ENCODE results near the gene UNC13D.
"Not testable (repeated sequence)": the region's sequence is repeated elsewhere in the genome, so short reads cannot be mapped to it uniquely, and the experiment has no call there.

The UNC13D gene

DNA sequence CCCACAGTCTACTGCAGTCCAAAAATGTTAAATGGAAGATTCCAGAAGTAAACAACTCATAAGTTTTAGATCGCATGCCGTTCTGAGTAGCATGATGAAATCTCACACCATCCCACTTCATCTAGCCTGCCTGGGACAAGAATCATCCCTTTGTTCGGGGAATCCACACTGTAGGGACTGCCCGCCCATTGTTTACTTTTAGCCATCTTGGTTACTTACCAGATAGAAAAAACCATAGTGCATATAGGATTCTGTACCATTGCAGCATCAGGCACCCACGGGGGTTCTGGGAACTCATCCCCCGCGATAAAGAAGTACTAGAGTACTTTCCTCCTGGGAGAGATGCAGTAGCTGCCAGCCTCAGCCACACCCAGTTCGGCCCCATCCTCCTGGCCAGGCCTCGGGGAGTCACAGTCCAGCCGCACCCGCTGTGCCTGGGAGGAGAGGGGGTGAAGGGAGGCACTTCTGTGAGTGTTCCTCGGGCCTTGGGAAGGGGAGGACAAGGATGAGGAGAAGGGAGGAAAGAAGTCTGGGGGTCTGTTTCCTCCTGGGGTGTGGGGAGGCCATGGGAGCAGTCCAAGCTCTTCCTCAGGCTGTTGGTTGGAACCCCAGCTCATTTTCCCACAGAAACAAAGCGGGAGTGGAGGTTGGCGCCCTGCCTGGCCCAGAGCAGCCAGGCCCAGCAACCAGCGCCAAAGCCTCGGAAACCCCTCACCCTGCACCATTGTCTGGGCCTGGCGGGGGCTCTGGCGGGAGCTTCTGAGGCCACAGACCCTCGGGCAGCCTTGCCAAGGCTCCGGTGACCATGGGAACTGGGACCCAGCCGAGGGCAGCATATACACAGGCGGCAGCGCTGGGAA lies 25.3 kb upstream of the UNC13D start:
- peaks cover 3% of the 10 kb centered on the region for H3K36me3 ChIP-seq (ENCODE audit: control insufficient read depth, insufficient read depth, low read length)
- peaks cover 34% of the 10 kb centered on the region for H3K4me1 ChIP-seq (ENCODE audit: control insufficient read depth, insufficient read depth, low read length)
- no peaks in the 10 kb centered on the region for H3K27me3 ChIP-seq (ENCODE audit: control insufficient read depth, insufficient read depth, low read length)
- peak overlapping the region; percentile 86 for H3K27ac ChIP-seq (ENCODE audit: low read depth, low read length)
- H3K9ac ChIP-seq (ENCODE audit: low read length): no peak overlapping the region
- H3K4me3 ChIP-seq (ENCODE audit: low read length): peak overlapping the region; percentile 33

DNA sequence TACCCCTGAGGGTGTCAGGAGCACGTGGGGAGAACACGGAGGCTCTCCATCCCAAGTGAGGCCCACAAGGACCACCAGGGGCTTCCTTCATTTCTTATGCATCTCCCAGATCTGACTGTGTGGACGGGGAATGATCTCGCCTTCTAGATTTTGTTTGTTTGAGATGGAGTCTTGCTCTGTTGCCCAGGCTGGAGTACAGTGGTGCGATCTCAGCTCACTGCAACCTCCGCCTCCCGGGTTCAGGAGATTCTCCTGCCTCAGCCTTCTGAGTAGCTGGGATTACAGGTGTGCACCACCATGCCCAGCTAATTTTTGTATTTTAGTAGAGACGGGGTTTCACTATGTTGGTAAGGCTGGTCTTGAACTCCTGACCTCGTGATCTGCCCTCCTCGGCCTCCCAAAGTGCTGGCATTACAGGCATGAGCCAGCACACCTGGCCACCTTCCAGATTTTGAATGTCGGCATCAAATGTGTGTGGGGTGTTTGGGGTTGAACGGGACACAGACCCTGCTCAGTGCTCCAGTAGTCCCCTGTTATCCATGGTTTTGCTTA lies 24.6 kb upstream of the UNC13D start:
- Histone ChIP-seq H3K4me1 (ENCODE audit: control insufficient read depth, insufficient read depth, low read length) (peaks cover 29% of the 10 kb centered on the region), H3K27ac (ENCODE audit: low read depth, low read length) (peak overlapping the region; percentile 86)
- H3K36me3 ChIP-seq (ENCODE audit: control insufficient read depth, insufficient read depth, low read length); H3K9ac ChIP-seq (ENCODE audit: low read length); H3K27me3 ChIP-seq (ENCODE audit: control insufficient read depth, insufficient read depth, low read length); H3K4me3 ChIP-seq (ENCODE audit: low read length): not testable (repeated sequence)

DNA sequence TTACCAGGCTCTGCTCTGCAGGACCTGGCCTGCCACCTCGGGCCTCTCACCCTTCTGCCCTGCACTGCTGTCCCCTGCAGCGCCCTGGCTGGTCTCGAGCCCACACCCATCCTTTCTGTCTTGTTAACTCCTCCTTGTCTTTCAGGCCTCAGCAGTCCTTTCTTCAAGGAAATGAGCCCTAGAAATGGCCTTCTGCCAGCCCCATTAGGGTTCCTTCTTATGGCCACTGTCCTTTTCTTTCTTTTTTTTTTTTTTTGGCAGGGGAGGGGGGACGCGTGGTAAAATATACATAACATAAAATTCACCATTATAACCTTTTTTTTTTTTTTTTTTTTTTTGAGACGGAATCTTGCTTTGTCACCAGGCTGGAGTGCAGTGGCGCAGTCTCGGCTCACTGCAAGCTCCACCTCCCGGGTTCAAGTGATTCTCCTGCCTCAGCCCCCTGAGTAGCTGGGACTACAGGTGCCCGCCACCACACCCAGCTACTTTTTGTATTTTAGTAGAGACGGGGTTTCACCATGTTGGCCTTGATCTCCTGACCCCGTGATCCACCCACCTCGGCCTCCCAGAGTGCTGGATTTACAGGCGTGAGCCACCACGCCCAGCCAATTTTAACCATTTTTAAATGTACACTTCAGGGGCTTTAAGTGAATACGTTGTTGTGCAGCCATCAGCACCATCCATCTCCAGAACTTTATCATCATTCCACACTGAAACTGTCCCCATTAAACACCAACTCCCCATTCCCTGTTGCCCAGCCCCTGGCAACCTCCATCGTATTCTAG lies 21.4 kb upstream of the UNC13D start:
- peaks cover 14% of the 10 kb centered on the region for H3K4me1 ChIP-seq (ENCODE audit: control insufficient read depth, insufficient read depth, low read length)
- not testable (repeated sequence) for H3K36me3 ChIP-seq (ENCODE audit: control insufficient read depth, insufficient read depth, low read length); H3K9ac ChIP-seq (ENCODE audit: low read length); H3K27me3 ChIP-seq (ENCODE audit: control insufficient read depth, insufficient read depth, low read length); H3K4me3 ChIP-seq (ENCODE audit: low read length)
- H3K27ac ChIP-seq (ENCODE audit: low read depth, low read length): peak overlapping the region; percentile 60

DNA sequence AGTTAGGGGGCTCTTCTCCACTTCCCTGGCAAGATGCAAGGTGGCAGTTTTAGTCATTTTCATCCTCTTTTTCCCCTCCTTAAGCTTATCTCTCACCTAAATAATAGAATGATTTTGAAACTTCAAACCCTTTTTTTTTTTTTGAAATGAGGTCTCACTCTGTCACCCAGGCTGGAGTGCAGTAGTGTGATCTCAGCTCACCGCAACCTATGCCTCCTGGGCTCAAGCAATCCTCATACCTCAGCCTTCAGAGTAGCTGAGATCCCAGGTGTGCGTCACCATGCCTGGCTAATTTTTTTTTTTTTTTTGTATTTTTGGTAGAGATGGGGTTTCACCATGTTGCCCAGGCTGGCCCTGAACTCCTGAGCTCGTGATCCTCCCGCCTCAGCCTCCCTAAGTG lies 20.7 kb upstream of the UNC13D start:
- H3K4me3 ChIP-seq (ENCODE audit: low read length); H3K27me3 ChIP-seq (ENCODE audit: control insufficient read depth, insufficient read depth, low read length); H3K36me3 ChIP-seq (ENCODE audit: control insufficient read depth, insufficient read depth, low read length); H3K9ac ChIP-seq (ENCODE audit: low read length): not testable (repeated sequence)
- Histone ChIP-seq H3K27ac (ENCODE audit: low read depth, low read length) (peak overlapping the region; percentile 60), H3K4me1 (ENCODE audit: control insufficient read depth, insufficient read depth, low read length) (peaks cover 12% of the 10 kb centered on the region)

DNA sequence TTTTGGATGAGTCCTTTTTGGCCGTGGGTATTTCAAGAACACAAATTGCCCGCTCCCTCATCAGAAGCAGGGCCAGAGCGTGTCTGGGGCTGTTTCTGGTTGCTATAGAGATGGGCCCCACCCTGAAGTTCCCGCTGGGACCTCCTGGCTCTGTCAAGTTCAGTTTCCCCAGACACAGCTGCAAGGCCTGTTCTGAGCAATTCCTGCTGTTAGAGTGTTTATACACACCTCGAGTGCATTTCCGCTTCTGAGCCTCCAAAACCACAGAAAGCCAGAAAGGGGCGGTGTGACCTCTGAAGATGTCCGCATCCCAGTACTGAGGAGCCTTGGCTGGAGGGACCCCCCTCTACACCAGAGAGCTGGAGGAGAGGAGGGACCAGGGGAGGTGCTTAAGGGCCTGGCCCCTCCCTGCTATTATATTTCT lies 20.3 kb upstream of the UNC13D start:
- H3K36me3 ChIP-seq (ENCODE audit: control insufficient read depth, insufficient read depth, low read length): no peaks in the 10 kb centered on the region
- peaks cover 8% of the 10 kb centered on the region for H3K4me1 ChIP-seq (ENCODE audit: control insufficient read depth, insufficient read depth, low read length)
- no peak overlapping the region for H3K9ac ChIP-seq (ENCODE audit: low read length)
- H3K27ac ChIP-seq (ENCODE audit: low read depth, low read length): peak overlapping the region; percentile 60
- no peak overlapping the region for H3K4me3 ChIP-seq (ENCODE audit: low read length)
- H3K27me3 ChIP-seq (ENCODE audit: control insufficient read depth, insufficient read depth, low read length): no peaks in the 10 kb centered on the region

DNA sequence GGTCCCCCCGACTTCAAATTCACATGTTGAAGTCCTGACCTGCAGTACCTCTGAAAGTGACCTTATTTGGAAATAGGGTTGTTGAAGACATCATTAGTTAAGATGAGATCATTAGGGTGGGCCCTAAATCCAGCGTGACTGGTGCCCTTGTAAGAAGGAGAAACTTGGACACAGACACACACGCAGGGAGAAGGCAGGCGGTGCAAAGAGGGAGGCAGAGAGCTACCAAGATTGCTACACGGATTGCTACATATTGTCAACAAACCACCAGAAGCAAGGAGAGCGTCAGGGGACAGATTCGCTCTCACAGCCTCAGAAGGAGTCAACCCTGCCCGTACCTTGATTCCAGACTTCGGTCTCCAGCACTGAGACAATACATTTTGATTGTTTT lies 17.7 kb upstream of the UNC13D start:
- H3K4me3 ChIP-seq (ENCODE audit: low read length): no peak overlapping the region
- no peak overlapping the region for H3K9ac ChIP-seq (ENCODE audit: low read length)
- H3K27me3 ChIP-seq (ENCODE audit: control insufficient read depth, insufficient read depth, low read length): no peaks in the 10 kb centered on the region
- H3K36me3 ChIP-seq (ENCODE audit: control insufficient read depth, insufficient read depth, low read length): no peaks in the 10 kb centered on the region
- H3K27ac ChIP-seq (ENCODE audit: low read depth, low read length): peak overlapping the region; percentile 6
- peaks cover 3% of the 10 kb centered on the region for H3K4me1 ChIP-seq (ENCODE audit: control insufficient read depth, insufficient read depth, low read length)

DNA sequence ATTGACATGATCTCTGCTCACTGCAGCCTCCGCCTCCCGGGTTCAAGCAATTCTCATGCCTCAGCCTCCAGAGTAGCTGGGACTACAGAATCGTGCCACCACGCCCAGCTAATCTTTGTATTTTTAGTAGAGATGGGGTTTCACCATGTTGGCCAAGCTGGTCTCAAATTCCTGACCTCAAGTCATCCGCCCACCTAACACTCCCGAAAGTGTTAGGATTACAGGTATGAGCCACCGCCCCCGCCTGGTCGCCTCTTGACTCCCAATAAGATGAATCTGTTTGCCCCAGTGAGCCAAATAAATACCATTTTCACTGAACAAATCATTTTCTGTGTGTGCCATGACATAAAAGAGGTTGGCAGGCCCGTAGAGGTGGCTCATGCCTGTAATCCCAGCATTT lies 15.2 kb upstream of the UNC13D start:
- not testable (repeated sequence) for H3K36me3 ChIP-seq (ENCODE audit: control insufficient read depth, insufficient read depth, low read length); H3K27ac ChIP-seq (ENCODE audit: low read depth, low read length); H3K9ac ChIP-seq (ENCODE audit: low read length); H3K27me3 ChIP-seq (ENCODE audit: control insufficient read depth, insufficient read depth, low read length); H3K4me1 ChIP-seq (ENCODE audit: control insufficient read depth, insufficient read depth, low read length); H3K4me3 ChIP-seq (ENCODE audit: low read length)

DNA sequence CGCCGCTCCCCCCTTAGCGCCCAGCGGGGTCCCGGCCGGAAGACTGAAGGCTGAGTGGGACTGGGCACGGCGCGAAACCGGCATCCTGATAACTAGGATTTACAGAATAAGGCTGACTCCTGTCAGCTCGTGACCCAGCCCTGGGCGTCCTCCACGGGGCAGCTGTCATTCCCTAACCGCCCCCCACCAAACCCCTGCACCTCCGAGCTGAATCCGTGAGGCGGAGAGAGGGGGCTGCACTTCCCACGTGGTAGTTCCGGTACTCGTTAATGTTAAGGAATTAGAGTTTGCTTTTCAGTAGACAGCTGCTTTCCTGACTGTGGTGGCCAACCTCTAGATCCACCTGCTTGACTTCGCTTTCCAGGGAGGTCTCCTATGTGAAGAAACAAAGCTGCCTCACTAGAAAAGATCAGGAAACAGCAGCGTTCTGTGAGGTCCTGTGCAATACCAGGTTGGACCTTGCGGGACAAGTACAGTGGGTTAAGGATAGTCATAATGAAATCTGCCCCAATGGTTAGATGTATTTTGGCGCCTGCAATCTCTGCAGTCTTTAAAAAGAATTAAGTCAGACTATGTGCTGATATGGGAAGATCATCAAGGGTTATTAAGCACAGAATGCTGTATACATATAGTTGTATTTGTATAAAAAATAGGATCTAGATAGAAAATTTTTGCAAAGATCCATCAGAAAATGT lies 12.0 kb upstream of the UNC13D start:
- H3K27ac ChIP-seq (ENCODE audit: low read depth, low read length): peak overlapping the region; percentile 96

DNA sequence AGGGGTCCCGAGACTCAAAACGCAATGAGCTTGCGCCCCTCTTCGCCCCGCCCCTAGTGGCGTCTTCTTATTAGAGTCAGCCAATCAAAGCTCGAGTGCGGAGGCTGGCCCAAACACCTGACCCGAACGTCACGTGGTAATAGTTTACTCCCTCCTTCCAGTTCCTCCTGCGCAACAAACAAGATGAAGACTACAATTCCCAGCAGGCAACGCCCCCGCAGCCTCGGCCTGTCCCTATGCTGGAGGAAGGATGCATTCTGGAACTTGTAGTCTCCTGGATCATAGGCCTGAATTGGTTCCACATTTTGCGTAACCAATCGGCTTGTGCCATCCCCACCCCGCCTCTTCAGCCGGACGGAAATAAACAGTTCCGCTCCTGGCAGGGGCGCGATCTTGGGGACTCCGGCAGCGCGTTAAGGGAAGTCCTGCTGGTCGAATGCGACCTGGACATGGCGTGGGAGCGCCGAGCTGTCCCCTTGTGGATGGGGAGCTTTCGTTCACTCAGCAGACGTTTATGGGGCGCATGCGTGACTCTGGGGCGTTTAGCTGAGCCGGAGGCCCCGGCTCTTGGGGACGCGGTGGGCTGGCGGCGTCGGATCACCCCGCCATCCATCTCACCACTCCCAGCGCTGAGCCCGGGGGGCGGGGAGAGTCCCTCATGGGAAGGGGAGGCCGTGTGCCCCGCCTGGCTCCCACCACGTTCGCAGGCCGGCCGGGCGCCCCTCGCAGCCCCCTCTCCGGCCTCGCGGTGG lies 11.3 kb upstream of the UNC13D start, which contains the start of gene WBP2:
TSS of gene WBP2 (minus strand) at position 26 of the 752 bp plus-strand sequence. CDS start 38 bp downstream, outside the sequence.
- Histone ChIP-seq H3K36me3 (ENCODE audit: control insufficient read depth, insufficient read depth, low read length) (peaks cover 7% of the 10 kb centered on the region), H3K4me3 (ENCODE audit: low read length) (peak within 1 kb of the TSS; percentile 99), H3K27me3 (ENCODE audit: control insufficient read depth, insufficient read depth, low read length) (no peaks in the 10 kb centered on the region), H3K4me1 (ENCODE audit: control insufficient read depth, insufficient read depth, low read length) (peaks cover 21% of the 10 kb centered on the region), H3K9ac (ENCODE audit: low read length) (peak within 1 kb of the TSS; percentile 98), H3K27ac (ENCODE audit: low read depth, low read length) (peak within 1 kb of the TSS; percentile 97)

More for the DNA sequence above, 12.0 kb upstream of the UNC13D start:
- H3K4me3 ChIP-seq (ENCODE audit: low read length): peak overlapping the region; percentile 99
- H3K9ac ChIP-seq (ENCODE audit: low read length): peak overlapping the region; percentile 98
- no peaks in the 10 kb centered on the region for H3K27me3 ChIP-seq (ENCODE audit: control insufficient read depth, insufficient read depth, low read length)
- H3K36me3 ChIP-seq (ENCODE audit: control insufficient read depth, insufficient read depth, low read length): peaks cover under 1% of the 10 kb centered on the region
- H3K4me1 ChIP-seq (ENCODE audit: control insufficient read depth, insufficient read depth, low read length): peaks cover 20% of the 10 kb centered on the region

DNA sequence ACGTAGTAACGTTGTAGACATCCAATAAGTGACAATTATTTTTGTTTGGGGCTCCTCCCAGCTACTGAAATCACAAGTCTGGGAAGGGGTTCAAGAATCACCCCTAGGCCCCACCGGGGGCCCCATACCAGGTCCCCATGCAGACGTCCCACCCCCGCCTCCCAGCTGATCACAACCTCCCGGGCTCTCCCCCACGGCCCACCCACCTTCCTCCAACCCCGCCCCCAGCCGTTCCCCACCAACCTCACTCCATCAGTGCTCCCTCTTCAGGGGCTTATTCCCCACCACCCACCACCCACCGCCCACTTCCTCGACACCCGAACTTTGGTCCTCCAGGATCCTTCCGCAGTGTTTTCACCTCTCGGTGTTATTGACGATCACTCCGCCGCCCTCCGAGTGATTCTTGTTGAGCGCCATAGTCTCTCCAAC lies 10.7 kb upstream of the UNC13D start:
- H3K9ac ChIP-seq (ENCODE audit: low read length): peak overlapping the region; percentile 29
- peaks cover 21% of the 10 kb centered on the region for H3K4me1 ChIP-seq (ENCODE audit: control insufficient read depth, insufficient read depth, low read length)
- peaks cover 7% of the 10 kb centered on the region for H3K36me3 ChIP-seq (ENCODE audit: control insufficient read depth, insufficient read depth, low read length)
- H3K27me3 ChIP-seq (ENCODE audit: control insufficient read depth, insufficient read depth, low read length): no peaks in the 10 kb centered on the region
- H3K27ac ChIP-seq (ENCODE audit: low read depth, low read length): peak overlapping the region; percentile 97
- peak overlapping the region; percentile 74 for H3K4me3 ChIP-seq (ENCODE audit: low read length)

DNA sequence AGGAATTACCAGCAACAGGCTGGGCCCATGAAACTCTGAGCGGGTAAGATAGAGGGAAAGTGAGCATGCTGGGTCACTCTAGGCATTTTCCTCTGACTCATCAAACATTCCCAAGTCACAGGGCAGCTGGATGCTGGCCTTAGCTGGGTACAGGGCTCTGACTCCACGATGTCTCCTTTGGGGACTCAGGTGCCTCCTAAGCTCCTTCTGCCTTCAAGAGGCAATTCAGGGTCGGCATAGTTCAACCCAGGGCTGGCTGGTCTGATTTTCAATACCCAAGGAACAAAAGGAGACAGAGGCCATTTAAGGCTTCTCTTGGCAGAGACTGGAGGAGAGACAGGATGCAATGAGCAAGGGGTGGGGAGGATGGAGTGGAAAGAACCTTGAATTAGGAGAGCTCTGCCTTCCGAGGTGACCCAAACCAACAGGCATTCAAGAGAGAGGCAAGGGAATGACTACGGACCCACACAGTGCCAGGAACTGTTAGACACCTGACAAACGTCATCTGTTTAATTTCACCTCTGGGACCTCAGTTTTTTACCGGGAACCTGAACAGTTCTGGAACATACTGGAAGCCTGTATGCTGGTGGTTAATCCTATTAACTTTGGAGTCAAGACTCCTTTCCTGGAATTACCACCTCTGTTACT lies 10.0 kb upstream of the UNC13D start:
- Histone ChIP-seq H3K9ac (ENCODE audit: low read length) (peak overlapping the region; percentile 29), H3K4me3 (ENCODE audit: low read length) (peak overlapping the region; percentile 74), H3K36me3 (ENCODE audit: control insufficient read depth, insufficient read depth, low read length) (peaks cover 14% of the 10 kb centered on the region), H3K27ac (ENCODE audit: low read depth, low read length) (peak overlapping the region; percentile 97), H3K4me1 (ENCODE audit: control insufficient read depth, insufficient read depth, low read length) (peaks cover 21% of the 10 kb centered on the region), H3K27me3 (ENCODE audit: control insufficient read depth, insufficient read depth, low read length) (no peaks in the 10 kb centered on the region)
